ENCODE measurements around the gene ARMC3.
"Not testable (repeated sequence)": the region's sequence is repeated elsewhere in the genome, so short reads cannot be mapped to it uniquely, and the experiment has no call there.

The ARMC3 gene

GRCh38 chr10:22911889-22912762, 15.7 kb upstream of the ARMC3 start:
- 0 out of 2 replicates have a peak overlapping the region, but pooled peaks have one; percentile 8 for H3K27ac ChIP-seq
- no peak for TF ChIP-seq ZFX (IDR thresholded peaks at IDR 0.05; ENCODE audit: borderline replicate concordance)
- no peak for TF ChIP-seq CTCF (IDR thresholded peaks at IDR 0.05)

- H3K27ac ChIP-seq, result 0 out of 2 replicates have a peak overlapping the region, but pooled peaks have one; percentile 8
- TF ChIP-seq ZFX (IDR thresholded peaks at IDR 0.05; ENCODE audit: borderline replicate concordance), result no peak
- no peak for TF ChIP-seq CTCF (IDR thresholded peaks at IDR 0.05)
Measured at GRCh38 chr10:22912763-22913384, 15.0 kb upstream of the ARMC3 start.

GRCh38 chr10:22913474-22914092, 14.3 kb upstream of the ARMC3 start:
- H3K27ac ChIP-seq, result no peak overlapping the region
- TF ChIP-seq CTCF (IDR thresholded peaks at IDR 0.05) (no peak), ZFX (IDR thresholded peaks at IDR 0.05; ENCODE audit: borderline replicate concordance) (no peak)

- no peak for TF ChIP-seq CTCF (IDR thresholded peaks at IDR 0.05)
- TF ChIP-seq ZFX (IDR thresholded peaks at IDR 0.05; ENCODE audit: borderline replicate concordance), result no peak
- H3K27ac ChIP-seq, result no peak overlapping the region
Measured at GRCh38 chr10:22915314-22915713, 12.5 kb upstream of the ARMC3 start.

GRCh38 chr10:22925088-22925487, 2.8 kb upstream of the ARMC3 start:
- H3K27ac ChIP-seq, result no peak overlapping the region
- no peak for TF ChIP-seq CTCF (IDR thresholded peaks at IDR 0.05)
- no peak for TF ChIP-seq ZFX (IDR thresholded peaks at IDR 0.05; ENCODE audit: borderline replicate concordance)

GRCh38 chr10:22927166-22927565, 687 bp upstream of the ARMC3 start:
- TF ChIP-seq CTCF (IDR thresholded peaks at IDR 0.05) (no peak), ZFX (IDR thresholded peaks at IDR 0.05; ENCODE audit: borderline replicate concordance) (no peak)
- H3K27ac ChIP-seq, result no peak overlapping the region

GRCh38 chr10:22929053-22929452, 1.2 kb downstream of the ARMC3 start:
- H3K27ac ChIP-seq, result not testable (repeated sequence)

Measured in 22Rv1 (cell line).